Stimulated activated CD4-positive, alpha-beta T cell treated with anti-CD3 and anti-CD28 coated beads, Interleukin-12 subunit alpha, Interleukin-12 subunit beta, amount 100 ng/mL, for 48 hours (primary cell): ENCODE measurements around the gene LAG3.

Source experiments
- DNase-seq, 3 donors: peaks; one replicate each; pipeline ENCODE4 v3.0.0-alpha.2; 2020; ENCODE audit warnings: low read depth in 2 of 3, low spot score in 1 of 3

The LAG3 gene

DNA sequence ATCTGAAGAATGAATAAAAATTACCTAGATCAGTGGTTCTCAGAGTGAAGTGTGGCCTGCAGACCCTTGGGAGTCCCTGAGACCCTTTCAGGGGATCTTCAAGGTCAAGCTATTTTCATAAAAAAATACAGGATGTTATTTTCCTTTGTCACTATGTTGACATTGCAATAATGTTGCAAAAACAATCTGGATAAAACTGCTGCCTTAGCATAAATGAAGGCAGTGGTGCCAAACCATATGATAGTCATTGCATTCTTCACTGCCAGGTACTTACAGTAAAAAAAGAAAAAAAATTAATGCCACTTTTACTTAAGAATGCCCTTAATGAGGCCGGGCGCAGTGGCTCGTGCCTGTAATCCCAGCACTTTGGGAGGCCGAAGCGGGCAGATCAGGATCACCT, 15.0 kb downstream of the LAG3 start:
- DNase-seq: no peak

GRCh38 chr12:6788972-6789924, 16.9 kb downstream of the LAG3 start, which contains the start of gene CD4:
TSS of gene CD4 (plus strand) at chr12:6789528. CDS start at chr12:6800139, 10,611 bp downstream.
- DNase-seq: peak; percentile 81 to 85 (median 83)

GRCh38 chr12:6790496-6791150, 18.3 kb downstream of the LAG3 start:
- DNase-seq: no peak

DNA sequence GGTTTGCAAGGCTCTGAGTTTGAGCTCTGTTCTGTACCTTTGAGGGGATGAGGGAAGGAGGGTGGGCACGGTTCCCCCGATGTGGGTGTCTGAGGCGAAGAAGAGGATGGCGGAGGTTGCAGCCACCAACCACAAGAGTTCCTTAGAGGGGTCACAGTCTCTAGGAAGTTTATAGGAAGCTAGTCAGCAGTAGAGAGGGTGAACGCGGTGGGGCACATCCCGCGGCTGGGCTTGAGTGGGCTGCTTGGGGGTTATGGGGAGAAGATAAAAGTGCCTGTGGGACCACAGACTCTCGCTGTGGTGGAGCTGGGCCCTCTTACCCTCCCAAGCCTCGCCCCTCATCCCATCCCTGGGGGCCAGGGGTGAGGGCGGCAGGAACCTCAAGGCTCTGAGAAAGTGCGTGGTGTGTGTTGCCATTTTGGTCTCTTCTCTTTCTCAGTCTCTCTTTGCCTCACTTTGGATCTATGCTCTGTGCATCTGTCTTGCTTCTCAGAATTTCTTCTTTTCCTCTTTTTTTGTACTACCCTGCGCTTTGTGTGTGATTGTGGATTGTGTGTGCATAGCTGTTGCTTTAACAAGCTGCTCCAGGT, 19.7 kb downstream of the LAG3 start:
- no peak for DNase-seq

GRCh38 chr12:6792522-6793201, 20.3 kb downstream of the LAG3 start:
- DNase-seq: no peak

DNA sequence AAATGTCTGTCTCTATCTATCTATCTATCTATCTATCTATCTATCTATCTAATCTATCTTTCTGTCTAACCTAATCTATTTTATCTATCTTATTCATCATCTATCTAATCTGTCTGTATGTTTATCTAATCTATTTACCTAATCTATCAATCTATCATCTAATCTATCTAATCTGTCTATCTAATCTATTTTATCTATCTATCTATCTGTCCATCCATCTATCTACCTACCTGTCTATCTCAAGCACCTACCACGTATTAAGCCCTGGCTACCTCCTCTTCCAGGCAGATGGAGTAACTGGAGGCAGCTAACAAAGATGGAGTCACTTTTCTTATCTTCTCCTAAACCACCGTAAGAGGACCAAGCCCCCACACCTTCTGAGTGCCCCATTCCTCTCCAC, 22.8 kb downstream of the LAG3 start:
- DNase-seq: no peak

DNA sequence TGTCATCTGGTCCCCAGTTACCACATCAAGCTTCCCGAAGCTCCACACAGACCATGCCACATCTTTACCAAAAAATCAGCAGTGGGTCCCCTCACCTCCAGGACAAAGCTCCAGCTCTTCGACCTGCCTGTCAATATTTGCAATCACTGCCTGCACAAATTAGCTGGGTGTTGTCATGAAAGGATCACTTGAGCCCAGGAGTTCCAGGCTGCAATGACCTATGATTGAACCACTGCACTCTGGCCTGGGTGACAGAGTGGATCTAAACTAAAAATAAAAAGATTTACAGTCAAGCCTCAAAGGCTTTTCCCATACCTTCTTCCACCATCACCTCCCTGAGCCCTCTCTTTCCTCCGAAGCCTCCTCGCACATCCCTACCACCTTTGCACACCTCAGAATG, 24.3 kb downstream of the LAG3 start:
- DNase-seq: no peak

DNA sequence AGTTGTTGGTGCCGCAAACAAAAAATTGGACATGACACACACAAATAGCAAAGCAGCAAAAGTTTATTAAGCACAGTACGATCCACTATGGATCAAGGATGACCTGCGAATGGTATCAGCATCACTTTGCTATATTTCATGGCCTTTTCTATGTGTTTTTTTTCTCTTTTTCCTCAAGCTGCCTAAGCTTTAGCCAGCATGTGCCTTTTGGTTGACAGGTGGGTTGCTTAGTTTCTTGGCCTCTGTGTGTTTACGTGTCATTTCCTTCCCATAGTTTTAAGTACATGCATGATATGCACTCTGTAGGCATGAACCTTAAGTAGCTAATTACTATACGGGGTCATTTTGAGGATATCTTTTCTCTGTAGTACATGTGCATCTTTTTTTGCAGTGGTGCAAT, 26.8 kb downstream of the LAG3 start:
- no peak for DNase-seq

- no peak for DNase-seq
Observed at GRCh38 chr12:6807170-6807569, 34.9 kb downstream of the LAG3 start.

GRCh38 chr12:6809056-6809455, 36.7 kb downstream of the LAG3 start:
- DNase-seq: no peak

DNA sequence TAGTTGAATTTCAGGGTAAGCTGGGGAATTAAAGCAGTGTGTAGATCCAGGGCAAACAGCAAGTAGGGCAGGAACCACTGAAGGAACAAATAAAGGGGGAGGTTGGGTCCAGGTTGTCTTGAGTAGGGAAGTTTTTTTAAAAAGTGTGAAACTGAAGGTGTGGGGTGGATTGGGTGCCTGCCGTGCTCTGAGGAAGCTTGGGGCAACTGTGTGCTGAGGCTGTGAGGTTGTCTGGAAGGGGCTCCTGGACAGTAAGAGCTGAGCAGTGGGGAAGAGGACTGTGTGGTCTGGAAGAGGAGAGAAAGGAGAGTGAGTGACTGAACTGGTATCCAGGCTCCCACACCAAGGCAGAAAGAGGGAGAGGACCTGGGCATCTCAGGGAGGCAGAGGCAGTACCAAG, 38.4 kb downstream of the LAG3 start:
- no peak for DNase-seq

- DNase-seq: no peak
Observed at GRCh38 chr12:6813363-6813762, 41.0 kb downstream of the LAG3 start.

DNA sequence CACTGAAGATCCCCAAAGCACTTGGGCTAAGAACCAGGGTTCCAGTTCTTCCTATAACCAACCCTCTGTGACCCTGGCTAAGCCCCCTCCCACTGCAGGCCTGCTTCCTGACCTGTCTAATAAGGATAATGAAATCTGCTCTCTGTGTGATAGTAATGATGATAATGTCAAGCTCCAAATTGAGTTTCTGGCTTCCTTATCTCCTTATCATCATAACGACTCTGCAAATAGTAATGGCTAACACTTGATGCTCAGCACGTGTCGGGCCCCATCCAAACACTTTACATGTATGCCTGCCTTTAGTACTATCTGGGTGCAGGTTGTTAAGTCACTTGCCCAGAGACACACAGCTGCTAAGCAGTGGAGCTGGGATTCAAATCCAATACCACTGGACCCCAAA, 44.3 kb downstream of the LAG3 start:
- DNase-seq: no peak

DNA sequence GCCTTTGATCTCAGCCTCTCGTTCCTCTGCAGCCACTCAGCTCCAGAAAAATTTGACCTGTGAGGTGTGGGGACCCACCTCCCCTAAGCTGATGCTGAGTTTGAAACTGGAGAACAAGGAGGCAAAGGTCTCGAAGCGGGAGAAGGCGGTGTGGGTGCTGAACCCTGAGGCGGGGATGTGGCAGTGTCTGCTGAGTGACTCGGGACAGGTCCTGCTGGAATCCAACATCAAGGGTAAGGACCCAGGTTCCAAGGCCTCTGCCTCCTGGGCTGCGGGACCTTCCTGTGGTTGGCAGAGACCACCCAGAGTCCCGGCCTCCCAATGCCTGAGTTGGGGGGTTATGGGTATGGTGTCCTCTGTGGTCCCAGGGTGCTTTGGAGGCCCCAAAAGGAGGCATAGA, 44.8 kb downstream of the LAG3 start:
- DNase-seq: no peak

- DNase-seq: no peak
Observed at GRCh38 chr12:6817662-6818157, 45.4 kb downstream of the LAG3 start.

- no peak for DNase-seq
Observed at GRCh38 chr12:6818222-6818621, 45.9 kb downstream of the LAG3 start.

DNA sequence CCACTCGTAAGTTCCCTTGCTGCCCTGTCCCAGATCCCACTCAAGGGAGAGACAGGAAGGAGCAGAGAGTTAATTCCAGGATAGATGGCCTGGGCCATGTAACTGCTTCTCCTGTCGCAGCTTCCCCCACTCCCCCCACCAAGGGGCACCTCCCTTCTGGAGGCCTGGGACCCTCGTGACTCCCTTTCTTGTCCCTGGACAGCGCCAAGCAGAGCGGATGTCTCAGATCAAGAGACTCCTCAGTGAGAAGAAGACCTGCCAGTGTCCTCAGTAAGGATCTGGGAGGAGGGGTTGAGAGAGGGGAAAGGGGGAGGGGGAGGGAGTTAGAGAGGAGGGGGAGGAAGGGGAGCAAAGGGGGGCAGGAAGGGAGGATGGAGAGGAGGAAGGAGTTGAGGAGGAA, 46.3 kb downstream of the LAG3 start:
- DNase-seq: no peak

DNA sequence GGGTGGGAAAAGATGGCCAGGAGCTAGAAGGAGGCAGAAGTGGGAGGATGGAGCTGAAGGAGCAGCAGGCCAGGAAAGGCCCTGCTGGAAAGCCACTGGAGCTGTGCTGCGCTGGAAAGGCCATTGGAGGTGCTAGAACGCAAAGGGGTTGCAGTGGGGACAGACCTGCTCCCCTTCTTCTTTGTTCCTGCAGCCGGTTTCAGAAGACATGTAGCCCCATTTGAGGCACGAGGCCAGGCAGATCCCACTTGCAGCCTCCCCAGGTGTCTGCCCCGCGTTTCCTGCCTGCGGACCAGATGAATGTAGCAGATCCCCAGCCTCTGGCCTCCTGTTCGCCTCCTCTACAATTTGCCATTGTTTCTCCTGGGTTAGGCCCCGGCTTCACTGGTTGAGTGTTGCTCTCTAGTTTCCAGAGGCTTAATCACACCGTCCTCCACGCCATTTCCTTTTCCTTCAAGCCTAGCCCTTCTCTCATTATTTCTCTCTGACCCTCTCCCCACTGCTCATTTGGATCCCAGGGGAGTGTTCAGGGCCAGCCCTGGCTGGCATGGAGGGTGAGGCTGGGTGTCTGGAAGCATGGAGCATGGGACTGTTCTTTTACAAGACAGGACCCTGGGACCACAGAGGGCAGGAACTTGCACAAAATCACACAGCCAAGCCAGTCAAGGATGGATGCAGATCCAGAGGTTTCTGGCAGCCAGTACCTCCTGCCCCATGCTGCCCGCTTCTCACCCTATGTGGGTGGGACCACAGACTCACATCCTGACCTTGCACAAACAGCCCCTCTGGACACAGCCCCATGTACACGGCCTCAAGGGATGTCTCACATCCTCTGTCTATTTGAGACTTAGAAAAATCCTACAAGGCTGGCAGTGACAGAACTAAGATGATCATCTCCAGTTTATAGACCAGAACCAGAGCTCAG, 47.0 kb downstream of the LAG3 start:
- DNase-seq: no peak

GRCh38 chr12:6820166-6820565, 47.8 kb downstream of the LAG3 start:
- DNase-seq: no peak
